Measurements from ENCODE around the gene NOX3.
"Not testable (repeated sequence)": the region's sequence is repeated elsewhere in the genome, so short reads cannot be mapped to it uniquely, and the experiment has no call there.

NOX3 gene

GRCh38 chr6:155398701-155399061, 57.0 kb downstream of the NOX3 start:
- DNase-seq = no peak

- no peak for DNase-seq
These were observed 57.4 kb downstream of the NOX3 start for GRCh38 chr6:155398221-155398620.

GRCh38 chr6:155397172-155397705, 58.4 kb downstream of the NOX3 start:
- DNase-seq = no peak

GRCh38 chr6:155396605-155397004, 59.0 kb downstream of the NOX3 start:
- no peak for DNase-seq

GRCh38 chr6:155395339-155395738, 60.3 kb downstream of the NOX3 start:
- DNase-seq = no peak

GRCh38 chr6:155389130-155389529, 66.5 kb downstream of the NOX3 start:
- no peak for DNase-seq

GRCh38 chr6:155388591-155388990, 67.0 kb downstream of the NOX3 start:
- DNase-seq = no peak

GRCh38 chr6:155387481-155387880, 68.2 kb downstream of the NOX3 start:
- DNase-seq = no peak

GRCh38 chr6:155384321-155384952, 71.2 kb downstream of the NOX3 start:
- DNase-seq = no peak

- DNase-seq = no peak
These were observed 71.7 kb downstream of the NOX3 start for GRCh38 chr6:155383913-155384312.

GRCh38 chr6:155382338-155382685, 73.3 kb downstream of the NOX3 start:
- DNase-seq = no peak

GRCh38 chr6:155381673-155382337, 73.8 kb downstream of the NOX3 start:
- DNase-seq = no peak

GRCh38 chr6:155380666-155381332, 74.8 kb downstream of the NOX3 start:
- no peak for DNase-seq

GRCh38 chr6:155378724-155379123, 76.9 kb downstream of the NOX3 start:
- DNase-seq = no peak

GRCh38 chr6:155378276-155378675, 77.4 kb downstream of the NOX3 start:
- DNase-seq = no peak

GRCh38 chr6:155377061-155377460, 78.6 kb downstream of the NOX3 start:
- DNase-seq = no peak

GRCh38 chr6:155375801-155376200, 79.8 kb downstream of the NOX3 start:
- DNase-seq = no peak

GRCh38 chr6:155374681-155375080, 81.0 kb downstream of the NOX3 start:
- no peak for DNase-seq

- DNase-seq = no peak
These were observed 82.4 kb downstream of the NOX3 start for GRCh38 chr6:155373276-155373675.

- DNase-seq = no peak
These were observed 83.4 kb downstream of the NOX3 start for GRCh38 chr6:155372256-155372655.

- DNase-seq = no peak
These were observed 84.4 kb downstream of the NOX3 start for GRCh38 chr6:155371230-155371629.

- DNase-seq = no peak
These were observed 89.3 kb downstream of the NOX3 start for GRCh38 chr6:155366325-155366724.

- DNase-seq = no peak
These were observed 90.7 kb downstream of the NOX3 start for GRCh38 chr6:155364844-155365437.

- not testable (repeated sequence) for DNase-seq
These were observed 91.6 kb downstream of the NOX3 start for GRCh38 chr6:155364021-155364420.
